Muscle layer of duodenum (tissue), 2 donors: ENCODE results near the gene ESR2.
"Not testable (repeated sequence)": the region's sequence is repeated elsewhere in the genome, so short reads cannot be mapped to it uniquely, and the experiment has no call there.

Source experiments
- H3K27ac ChIP-seq: one replicate; pipeline ENCODE4 v1.7.0; 2013; ENCODE audit warnings: mild to moderate bottlenecking, low read length
- H3K27me3 ChIP-seq: one replicate; pipeline ENCODE4 v1.7.0; 2013; ENCODE audit warnings: low read depth, mild to moderate bottlenecking, control low read depth, low read length
- H3K36me3 ChIP-seq, 2 donors: one replicate each; pipeline ENCODE4 v1.7.0; 2013; ENCODE audit warnings: low read length in 2 of 2, control low read depth in 1 of 2, mild to moderate bottlenecking in 1 of 2; ENCODE audit not compliant: insufficient read depth in 2 of 2, control insufficient read depth in 1 of 2
- H3K4me1 ChIP-seq, 2 donors: one replicate each; pipeline ENCODE4 v1.7.0; 2013; ENCODE audit warnings: low read length in 2 of 2, mild to moderate bottlenecking in 2 of 2, control low read depth in 1 of 2, moderate library complexity in 1 of 2; ENCODE audit not compliant: insufficient read depth in 2 of 2, control insufficient read depth in 1 of 2
- H3K4me3 ChIP-seq, 2 donors: one replicate each; pipeline ENCODE4 v1.7.0; 2013; ENCODE audit warnings: low read length in 2 of 2, low read depth in 1 of 2, mild to moderate bottlenecking in 1 of 2
- H3K9me3 ChIP-seq, 2 donors: one replicate each; pipeline ENCODE4 v1.7.0; 2013; ENCODE audit warnings: low read length in 2 of 2, control low read depth in 1 of 2, mild to moderate bottlenecking in 1 of 2; ENCODE audit not compliant: control insufficient read depth in 1 of 2
- donor health status: healthy.

ESR2 gene

DNA sequence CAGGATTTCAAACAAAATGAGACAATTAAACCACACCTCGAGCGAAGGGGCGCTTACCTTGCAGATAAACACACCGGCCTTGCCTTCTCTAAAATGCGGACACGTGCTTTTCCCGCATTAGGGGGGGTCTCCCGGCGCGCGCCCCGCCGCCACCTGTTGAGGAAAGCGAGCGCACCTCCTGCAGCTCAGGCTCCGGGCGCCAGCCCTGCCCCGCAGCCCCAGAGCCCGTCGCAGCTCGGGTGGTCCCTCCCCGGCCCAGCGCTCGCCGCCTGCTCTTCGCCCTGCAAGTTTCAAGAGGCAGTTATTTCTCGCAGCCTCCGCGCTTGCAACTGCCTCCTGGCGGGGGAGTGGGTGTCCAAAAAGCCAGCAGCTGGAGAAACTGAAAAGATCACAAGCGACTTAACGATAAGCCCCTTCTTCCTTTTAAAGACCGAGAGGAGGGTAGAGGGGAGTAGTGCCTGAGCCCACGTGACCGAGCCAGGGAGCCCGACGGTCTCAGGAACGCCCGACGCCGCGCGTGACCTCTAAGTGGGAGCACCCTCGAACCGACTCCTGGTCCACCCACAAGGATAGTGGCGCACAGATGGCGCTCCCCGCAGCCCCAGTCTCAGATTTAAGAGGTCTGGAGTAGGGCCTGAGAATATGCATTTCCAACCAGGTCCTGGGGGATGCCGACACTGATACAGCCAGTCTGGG is at the start of gene ESR2:
ESR2 (minus strand) TSS at position 396 of the 696 bp plus-strand sequence. CDS start 11,386 bp downstream, outside the sequence.
- H3K27me3 ChIP-seq: peaks cover 8% of the 10 kb centered on the region
- H3K4me1 ChIP-seq: peaks cover 0 to 14% of the 10 kb centered on the region in 2 donors
- H3K27ac ChIP-seq: no peak within 1 kb of the TSS
- peak within 1 kb of the TSS; percentile 63 to 66 for H3K4me3 ChIP-seq
- no peaks in the 10 kb centered on the region for H3K9me3 ChIP-seq
- H3K36me3 ChIP-seq: no peaks in the 10 kb centered on the region

DNA sequence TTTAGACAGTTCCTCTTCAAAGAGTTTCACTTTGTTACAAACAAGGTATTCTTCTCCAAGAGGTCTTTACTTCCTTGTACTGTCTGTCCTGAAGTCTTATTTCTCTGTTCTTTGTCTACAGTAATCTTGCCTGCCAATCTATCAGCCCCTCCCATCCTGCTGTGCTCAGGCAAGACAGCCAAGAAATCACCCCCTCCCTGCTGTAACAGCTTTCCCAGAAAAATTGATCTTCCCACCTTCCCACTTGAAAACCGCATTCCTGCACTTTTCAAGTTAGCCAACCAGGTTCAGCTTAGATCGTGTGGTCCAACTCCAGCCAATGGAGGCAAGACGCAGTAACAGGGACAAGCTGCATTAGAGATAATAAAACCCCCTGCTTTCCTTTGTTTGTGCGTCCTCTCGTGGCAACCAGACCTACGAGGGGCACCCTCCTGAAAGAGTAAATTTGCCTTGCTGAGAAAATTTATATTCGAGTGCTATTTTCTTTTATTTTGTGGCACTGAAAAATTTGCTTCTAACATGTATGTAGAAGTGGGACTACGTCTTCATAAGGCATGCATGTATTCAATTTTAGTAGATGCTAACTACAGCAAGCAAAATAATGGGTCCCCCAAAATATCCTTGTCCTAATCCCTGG is 46.5 kb upstream of the ESR2 start:
- Histone ChIP-seq H3K9me3 (peaks cover 0 to 8% of the 10 kb centered on the region in 2 donors), H3K4me1 (peaks cover 0 to 9% of the 10 kb centered on the region in 2 donors), H3K27ac (no peak overlapping the region), H3K4me3 (peak overlapping the region in 1 of 2 donors; percentile 17), H3K27me3 (no peaks in the 10 kb centered on the region), H3K36me3 (no peaks in the 10 kb centered on the region)

DNA sequence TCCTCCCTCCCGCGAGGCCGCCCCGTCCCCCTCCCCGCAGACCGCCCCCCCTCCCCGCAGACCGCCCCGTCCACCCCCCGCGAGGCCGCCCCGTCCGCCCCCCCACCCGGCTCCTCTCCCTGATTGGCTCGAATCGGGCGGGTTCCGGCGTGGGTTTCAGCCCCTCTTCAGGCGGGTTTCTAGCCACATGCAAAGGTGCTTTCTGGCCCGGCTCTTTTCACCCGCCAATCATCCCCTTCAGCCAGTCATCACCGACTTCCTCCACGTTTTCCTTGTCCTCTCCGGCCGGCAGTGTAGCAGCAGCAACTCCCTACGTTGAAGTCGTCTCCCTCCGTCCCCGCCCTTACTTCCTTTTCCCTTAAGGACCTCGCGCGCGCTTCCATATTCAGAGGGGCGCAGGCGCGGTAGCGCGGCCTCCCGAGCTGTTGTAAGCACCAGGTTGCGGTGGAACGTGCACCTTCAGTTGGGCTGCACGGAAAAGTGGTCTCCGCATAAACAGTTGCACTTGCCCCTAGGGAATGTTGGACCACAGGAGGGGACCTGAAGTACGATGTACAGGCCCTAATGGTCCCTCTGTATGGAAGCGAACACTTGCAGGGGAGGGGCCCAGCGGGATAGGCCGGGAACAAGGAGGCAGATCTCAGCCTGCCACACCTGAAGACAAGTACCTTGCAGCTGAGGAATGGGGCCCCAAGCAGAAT is 44.6 kb upstream of the ESR2 start:
- Histone ChIP-seq H3K4me3 (peak overlapping the region; percentile 82 to 86), H3K4me1 (peaks cover 0 to 9% of the 10 kb centered on the region in 2 donors), H3K36me3 (no peaks in the 10 kb centered on the region), H3K27me3 (no peaks in the 10 kb centered on the region), H3K9me3 (peaks cover 0 to 8% of the 10 kb centered on the region in 2 donors), H3K27ac (peak overlapping the region; percentile 64)

DNA sequence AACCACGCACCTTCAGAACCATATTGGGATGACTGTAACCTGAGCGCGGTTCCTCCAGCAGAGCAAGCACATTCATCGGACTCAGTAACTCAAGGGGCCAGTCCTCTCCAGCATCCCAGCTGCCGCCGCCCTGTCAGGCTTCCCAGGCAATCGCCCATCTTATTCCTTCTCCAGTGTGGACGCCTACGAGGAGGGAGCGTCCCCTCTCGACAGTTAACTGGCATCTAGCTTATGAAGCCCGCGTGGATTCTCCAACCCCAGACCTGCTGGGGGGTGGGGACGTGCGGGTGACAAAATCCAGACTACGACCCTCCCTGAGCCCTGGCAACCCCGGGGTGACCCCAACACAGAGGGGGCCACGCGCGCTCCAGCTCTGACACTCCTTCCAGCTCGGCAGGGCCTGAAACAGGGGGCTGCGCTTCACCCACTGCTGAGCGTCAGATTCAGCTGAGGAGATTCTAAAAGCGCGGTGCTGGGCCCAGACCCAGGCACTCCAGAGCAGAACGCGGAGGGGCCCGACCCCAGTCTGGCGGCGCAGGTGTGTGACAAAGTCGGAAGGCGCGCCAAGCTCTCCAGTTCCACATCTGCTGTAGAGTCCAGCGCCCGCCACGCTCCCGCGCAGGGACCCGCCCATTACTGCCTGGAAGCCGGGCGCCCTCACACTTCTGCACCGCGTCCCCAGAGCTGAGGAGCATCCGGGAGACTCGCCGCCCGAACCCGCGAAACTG is 43.9 kb upstream of the ESR2 start:
- Histone ChIP-seq H3K9me3 (peaks cover 0 to 8% of the 10 kb centered on the region in 2 donors), H3K27ac (no peak overlapping the region), H3K27me3 (no peaks in the 10 kb centered on the region), H3K4me1 (peaks cover 0 to 9% of the 10 kb centered on the region in 2 donors), H3K4me3 (peak overlapping the region; percentile 69 to 86), H3K36me3 (no peaks in the 10 kb centered on the region)

DNA sequence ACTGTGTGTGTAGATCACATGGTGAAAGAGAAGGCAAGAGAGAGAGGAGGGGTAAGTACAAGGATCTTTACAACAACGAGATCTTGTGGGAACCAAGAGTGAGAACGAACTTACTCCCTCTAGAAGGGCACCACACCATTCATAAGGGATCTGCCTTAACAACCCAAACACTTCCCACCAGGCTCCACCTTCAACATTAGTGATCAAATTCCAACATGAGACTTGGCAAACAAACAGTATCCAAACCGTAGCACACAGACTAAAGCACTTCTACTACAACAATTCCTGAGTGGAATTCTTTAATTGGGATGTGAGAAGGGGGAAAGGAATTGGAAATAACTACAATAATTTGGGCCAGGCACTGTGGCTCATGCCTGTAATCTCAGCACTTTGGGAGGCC is 35.0 kb upstream of the ESR2 start:
- Histone ChIP-seq H3K36me3 (no peaks in the 10 kb centered on the region), H3K9me3 (no peaks in the 10 kb centered on the region), H3K4me1 (no peaks in the 10 kb centered on the region), H3K4me3 (no peak overlapping the region), H3K27me3 (no peaks in the 10 kb centered on the region), H3K27ac (no peak overlapping the region)

DNA sequence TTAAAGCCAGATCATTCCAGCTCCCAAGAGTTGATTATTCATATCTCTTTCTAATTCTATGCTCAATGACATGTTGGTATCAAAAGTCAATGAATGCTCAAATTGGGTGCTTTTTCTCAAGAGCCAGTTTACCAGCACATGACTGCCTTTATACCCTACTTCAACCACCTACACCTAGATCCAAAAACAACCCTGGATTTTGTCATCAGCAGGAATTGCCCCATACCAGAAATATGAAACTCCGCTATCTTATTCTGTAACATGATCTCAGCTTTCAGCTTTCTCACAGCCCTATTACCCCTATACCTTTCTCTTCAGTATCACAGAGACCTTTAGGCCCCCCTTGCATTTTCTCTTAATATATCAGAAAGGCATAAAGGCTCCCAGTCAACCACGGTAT is 32.3 kb upstream of the ESR2 start:
- no peaks in the 10 kb centered on the region for H3K27me3 ChIP-seq
- H3K27ac ChIP-seq: no peak overlapping the region
- no peak overlapping the region for H3K4me3 ChIP-seq
- no peaks in the 10 kb centered on the region for H3K36me3 ChIP-seq
- no peaks in the 10 kb centered on the region for H3K9me3 ChIP-seq
- no peaks in the 10 kb centered on the region for H3K4me1 ChIP-seq

DNA sequence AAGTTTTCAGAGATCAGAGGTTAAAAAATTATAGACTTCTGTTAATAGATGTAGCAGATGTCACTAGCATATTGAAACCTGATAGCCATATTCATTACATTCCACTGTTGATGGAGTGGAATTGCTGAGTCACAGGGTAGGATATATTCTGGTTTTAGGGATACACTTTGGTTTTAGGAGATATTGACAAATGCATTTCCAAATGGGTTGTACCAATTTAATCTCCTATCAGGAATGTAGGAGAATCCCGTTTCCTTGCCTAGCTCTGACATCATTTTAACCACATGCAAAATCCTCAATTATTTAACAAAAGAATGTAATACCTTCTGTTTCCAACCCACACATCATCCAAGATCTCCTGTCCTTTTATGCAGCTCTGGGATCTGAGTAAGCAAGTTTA is 30.7 kb upstream of the ESR2 start:
- H3K4me3 ChIP-seq: no peak overlapping the region
- H3K27ac ChIP-seq: no peak overlapping the region
- H3K4me1 ChIP-seq: no peaks in the 10 kb centered on the region
- no peaks in the 10 kb centered on the region for H3K9me3 ChIP-seq
- no peaks in the 10 kb centered on the region for H3K36me3 ChIP-seq
- no peaks in the 10 kb centered on the region for H3K27me3 ChIP-seq

DNA sequence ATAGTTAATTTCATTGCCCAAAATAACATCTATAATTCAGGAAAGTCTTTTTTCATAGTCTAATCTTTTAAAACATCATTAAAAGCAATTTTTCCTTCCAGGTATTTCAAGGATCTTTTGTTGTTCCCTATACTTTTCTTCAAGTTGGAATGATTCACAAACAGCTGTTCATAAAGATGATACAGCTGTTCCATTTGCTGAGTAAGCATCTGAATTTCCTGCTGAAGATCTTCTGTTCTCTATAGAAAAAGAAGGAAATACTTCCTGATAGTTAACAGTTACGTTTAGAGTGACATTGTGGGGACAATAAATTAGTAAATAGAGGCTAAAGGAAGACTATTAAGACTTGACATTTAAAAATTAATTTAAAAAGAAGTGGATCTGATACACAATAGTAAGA is 30.3 kb upstream of the ESR2 start:
- Histone ChIP-seq H3K4me3 (no peak overlapping the region), H3K9me3 (no peaks in the 10 kb centered on the region), H3K27me3 (no peaks in the 10 kb centered on the region), H3K36me3 (no peaks in the 10 kb centered on the region), H3K27ac (no peak overlapping the region), H3K4me1 (no peaks in the 10 kb centered on the region)

DNA sequence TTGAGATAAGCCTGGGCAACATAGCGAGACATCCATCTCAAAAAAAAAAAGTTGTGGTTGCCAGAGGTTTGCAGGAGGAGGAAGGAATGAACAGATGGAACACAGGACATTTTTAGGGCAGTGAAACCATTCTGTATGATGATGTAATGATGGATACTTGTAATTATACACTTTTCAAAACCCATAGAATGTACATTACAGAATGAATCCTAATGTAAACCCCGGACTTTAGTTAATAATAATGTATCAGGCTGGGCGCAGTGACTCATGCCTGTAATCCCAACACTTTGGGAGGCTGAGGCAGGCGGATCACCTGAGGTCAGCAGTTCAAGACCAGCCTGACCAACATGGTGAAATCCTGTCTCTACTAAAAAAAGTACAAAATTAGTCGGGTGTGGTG is 26.2 kb upstream of the ESR2 start:
- H3K4me1 ChIP-seq, H3K36me3 ChIP-seq, H3K27me3 ChIP-seq, H3K4me3 ChIP-seq, H3K27ac ChIP-seq, H3K9me3 ChIP-seq: not testable (repeated sequence)

DNA sequence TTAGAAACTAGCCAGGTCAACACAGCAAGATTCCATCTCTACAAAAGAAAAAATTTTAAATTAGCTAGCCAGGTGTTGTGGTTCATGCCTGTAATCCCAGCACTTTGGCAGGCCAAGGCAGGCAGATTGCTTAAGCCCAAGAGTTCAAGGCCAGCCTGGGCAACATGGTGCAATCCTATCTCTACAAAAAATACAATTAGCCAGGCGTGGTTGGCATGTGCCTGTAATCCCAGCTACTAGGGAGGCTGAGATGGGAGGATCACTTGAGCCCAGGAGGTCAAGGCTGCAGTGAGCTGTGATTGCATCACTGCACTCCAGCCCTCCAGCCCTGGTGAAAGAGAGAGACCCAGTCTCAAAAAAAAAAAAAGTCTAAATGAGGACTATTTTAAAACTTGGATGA is 24.5 kb upstream of the ESR2 start:
- not testable (repeated sequence) for H3K4me1 ChIP-seq, H3K4me3 ChIP-seq, H3K27ac ChIP-seq, H3K27me3 ChIP-seq, H3K9me3 ChIP-seq, H3K36me3 ChIP-seq

DNA sequence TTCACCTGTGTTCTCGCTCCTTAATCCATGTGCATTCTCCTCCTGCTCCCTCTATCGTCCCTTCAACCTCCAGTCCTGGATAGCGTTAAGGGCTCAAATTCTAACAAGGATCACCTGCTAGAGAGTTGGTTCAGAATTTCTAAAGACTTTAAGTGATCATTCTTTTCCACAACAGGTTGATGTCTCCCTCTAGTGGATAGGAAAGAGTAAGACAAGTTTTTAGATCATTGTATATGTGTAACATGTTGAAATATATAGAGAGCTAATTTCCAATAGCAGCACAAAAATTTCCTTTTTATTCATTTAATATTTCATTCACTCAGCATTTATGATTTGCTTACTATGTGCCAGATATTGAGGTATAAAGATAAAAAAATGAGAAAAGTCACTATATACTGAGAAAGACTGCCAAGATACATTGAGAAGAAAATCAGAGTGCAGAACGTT is 9.3 kb upstream of the ESR2 start:
- no peaks in the 10 kb centered on the region for H3K9me3 ChIP-seq
- no peaks in the 10 kb centered on the region for H3K4me1 ChIP-seq
- no peak overlapping the region for H3K27ac ChIP-seq
- no peak overlapping the region for H3K4me3 ChIP-seq
- no peaks in the 10 kb centered on the region for H3K27me3 ChIP-seq
- no peaks in the 10 kb centered on the region for H3K36me3 ChIP-seq
